ENCODE measurements around the gene LAG3. TPM values are rescaled to one million over a fixed set of nuclear protein-coding genes. Genes with fewer than 3 reads are reported as not detected.

LAG3 gene
- total RNA-seq, 1 experiment from 2014 or later: 3.3 TPM

GRCh38 chr12:6824085-6824775 lies 51.9 kb downstream of the LAG3 start:
- H3K27me3 ChIP-seq (ENCODE audit: insufficient read depth, low read length): peaks cover 6% of the 10 kb centered on the region; the same call in 1 of the 2 replicates
- H4K20me1 ChIP-seq (ENCODE audit: insufficient read depth): no peaks in the 10 kb centered on the region
- POLR2A ChIA-PET: no interaction called here

GRCh38 chr12:6824901-6825381 lies 52.6 kb downstream of the LAG3 start:
- Histone ChIP-seq H3K36me3 (ENCODE audit: control insufficient read depth in 1 of 2, insufficient read depth in 2 of 2, low read length in 2 of 2) (peaks cover 0 to under 1% of the 10 kb centered on the region in 2 experiments; a peak in 1 of 4 replicates), H3K9me2 (ENCODE audit: insufficient read depth) (no peaks in the 10 kb centered on the region), H3K27ac (ENCODE audit: low read depth, low read length) (no peak overlapping the region), H3K9ac (ENCODE audit: low read length) (no peak overlapping the region), H3K4me2 (ENCODE audit: low read length) (no peak overlapping the region), H3K4me1 (ENCODE audit: control insufficient read depth in 1 of 2, insufficient read depth in 2 of 2, low read length in 2 of 2) (peaks cover 22 to 52% of the 10 kb centered on the region in 2 experiments), H3K27me3 (ENCODE audit: insufficient read depth, low read length) (peaks cover 6% of the 10 kb centered on the region; the same call in 1 of the 2 replicates), H2AFZ (ENCODE audit: low read depth, low read length, poor library complexity, severe bottlenecking) (no peak overlapping the region), H4K20me1 (ENCODE audit: insufficient read depth) (no peaks in the 10 kb centered on the region), H3K79me2 (ENCODE audit: insufficient read depth, low read length) (peaks cover 27% of the 10 kb centered on the region), H3K9me3 (ENCODE audit: control insufficient read depth in 1 of 2, insufficient read depth in 1 of 2, low read depth in 1 of 2, low read length in 2 of 2) (no peaks in the 10 kb centered on the region), H3K4me3 (replicated peaks in 1 of 2; ENCODE audit: low read depth in 1 of 2, low read length in 2 of 2) (no peak overlapping the region)
- intact Hi-C loops (cut with micrococcal nuclease): loop anchor here (1.0 kb wide), 2 partner anchors 72 to 90 kb away; partner anchors contain the start of gene MLF2
- TF ChIP-seq RAD21 (IDR thresholded peaks at IDR 0.05; ENCODE audit: low read depth) (no peak), POLR2A (IDR thresholded peaks at IDR 0.05; ENCODE audit: borderline replicate concordance, extremely low read depth, insufficient read depth, insufficient read length) (no peak), MAX (IDR thresholded peaks at IDR 0.05) (no peak), ZNF274 (IDR thresholded peaks at IDR 0.05; ENCODE audit: low read depth, low read length) (no peak), EZH2phosphoT487 (IDR thresholded peaks at IDR 0.05; ENCODE audit: borderline replicate concordance) (no peak), EGR1 (IDR thresholded peaks at IDR 0.05; ENCODE audit: low read depth) (no peak), TCF7L2 (IDR thresholded peaks at IDR 0.05; ENCODE audit: borderline replicate concordance, extremely low read depth, insufficient read depth, insufficient read length) (no peak), REST (IDR thresholded peaks at IDR 0.05; ENCODE audit: low read depth) (no peak), JUND (IDR thresholded peaks at IDR 0.05) (no peak), YY1 (IDR thresholded peaks at IDR 0.05; ENCODE audit: extremely low read depth, insufficient replicate concordance, low read depth, low read length) (no peak), CBX3 (IDR thresholded peaks at IDR 0.05; ENCODE audit: low read depth) (no peak)
- POLR2A ChIA-PET: no interaction called here
- CTCF ChIA-PET: interaction anchor here (0.6 to 2.8 kb wide), 4 partner anchors 27 to 254 kb away, joined by 3 to 10 read pairs (median 4); partner anchors contain the start of genes MLF2 and USP5
- RAD21 ChIA-PET (ENCODE audit: low non-redundant PET in 1 of 2, low total read pairs in 2 of 2, uncharacterized antibody in 2 of 2, unreplicated experiment in 2 of 2): no interaction called here
- no peak for ATAC-seq
- no peak for DNase-seq (ENCODE audit: low read depth, low spot score)
- no TSS peak for BruUV-seq (replicated peaks)

More at GRCh38 chr12:6824085-6824775, 51.9 kb downstream of the LAG3 start:
- Histone ChIP-seq H3K27ac (ENCODE audit: low read depth, low read length) (no peak overlapping the region), H3K9me3 (ENCODE audit: control insufficient read depth in 1 of 2, insufficient read depth in 1 of 2, low read depth in 1 of 2, low read length in 2 of 2) (no peaks in the 10 kb centered on the region), H2AFZ (ENCODE audit: low read depth, low read length, poor library complexity, severe bottlenecking) (no peak overlapping the region), H3K9ac (ENCODE audit: low read length) (no peak overlapping the region), H3K79me2 (ENCODE audit: insufficient read depth, low read length) (peaks cover 22% of the 10 kb centered on the region), H3K4me2 (ENCODE audit: low read length) (no peak overlapping the region), H3K4me3 (replicated peaks in 1 of 2; ENCODE audit: low read depth in 1 of 2, low read length in 2 of 2) (no peak overlapping the region), H3K36me3 (ENCODE audit: control insufficient read depth in 1 of 2, insufficient read depth in 2 of 2, low read length in 2 of 2) (no peaks in the 10 kb centered on the region), H3K9me2 (ENCODE audit: insufficient read depth) (no peaks in the 10 kb centered on the region), H3K4me1 (ENCODE audit: control insufficient read depth in 1 of 2, insufficient read depth in 2 of 2, low read length in 2 of 2) (peaks cover 20 to 47% of the 10 kb centered on the region in 2 experiments)
- ATAC-seq (no peak), DNase-seq (ENCODE audit: low read depth, low spot score) (no peak)
- intact Hi-C loops (cut with micrococcal nuclease): no loop called here
- no TSS peak for BruUV-seq (replicated peaks)
- ChIA-PET CTCF (interaction anchor here (0.6 to 2.8 kb wide), 5 partner anchors 27 to 253 kb away, joined by 3 to 10 read pairs (median 4); partner anchors contain the start of genes MLF2 and USP5), RAD21 (ENCODE audit: low non-redundant PET in 1 of 2, low total read pairs in 2 of 2, uncharacterized antibody in 2 of 2, unreplicated experiment in 2 of 2) (no interaction called here)
- TF ChIP-seq RAD21 (IDR thresholded peaks at IDR 0.05; ENCODE audit: low read depth) (no peak), POLR2AphosphoS5 (IDR thresholded peaks at IDR 0.05; ENCODE audit: low read depth, low read length) (no peak; the same call in 1 of the 2 replicates), ZNF274 (IDR thresholded peaks at IDR 0.05; ENCODE audit: low read depth, low read length) (no peak), JUND (IDR thresholded peaks at IDR 0.05) (no peak), EZH2 (IDR thresholded peaks at IDR 0.05) (no peak), POLR2A (IDR thresholded peaks at IDR 0.05; ENCODE audit: borderline replicate concordance, extremely low read depth, insufficient read depth, insufficient read length) (no peak), SIN3A (IDR thresholded peaks at IDR 0.05; ENCODE audit: low read depth) (no peak), CEBPB (IDR thresholded peaks at IDR 0.05; ENCODE audit: low read depth) (no peak), ZFX (IDR thresholded peaks at IDR 0.05) (no peak), ATF3 (IDR thresholded peaks at IDR 0.05) (no peak), CBX3 (IDR thresholded peaks at IDR 0.05; ENCODE audit: low read depth) (no peak)

Data from HCT116 (cell line).